GM23248 (cell line): ENCODE measurements around the gene CORO2B. TPM values are rescaled to one million over a fixed set of nuclear protein-coding genes. Genes with fewer than 3 reads are reported as not detected.

Source experiments
- DNase-seq: peaks from one replicate; pipeline ENCODE4 v3.0.0-alpha.2; 2015
- H2AFZ ChIP-seq: fragments of 200-600 bp; sonication (generic); 2 replicates; pipeline ENCODE4 v1.6.1; 2016; ENCODE audit warnings: antibody characterized with exemption
- H3F3A ChIP-seq: fragments of 200-600 bp; sonication (generic); 2 replicates; pipeline ENCODE4 v1.6.1; 2016; ENCODE audit warnings: mild to moderate bottlenecking, antibody characterized with exemption, mixed run types; ENCODE audit not compliant: insufficient read depth
- H3K27ac ChIP-seq: fragments of 200-600 bp; sonication (generic); 2 replicates; pipeline ENCODE4 v1.5.1; 2016; ENCODE audit warnings: mild to moderate bottlenecking
- H3K27me3 ChIP-seq: fragments of 200-600 bp; sonication (generic); replicated peaks from 2 replicates; pipeline ENCODE4 v1.6.1; 2016; ENCODE audit warnings: mild to moderate bottlenecking; ENCODE audit not compliant: insufficient read depth
- H3K36me3 ChIP-seq: fragments of 200-600 bp; sonication (generic); 2 replicates; pipeline ENCODE4 v1.6.1; 2016; ENCODE audit warnings: low read depth, mild to moderate bottlenecking
- H3K4me1 ChIP-seq: fragments of 200-600 bp; sonication (generic); 2 replicates; pipeline ENCODE4 v1.6.1; 2016; ENCODE audit warnings: mild to moderate bottlenecking; ENCODE audit not compliant: insufficient read depth
- H3K4me2 ChIP-seq: fragments of 200-600 bp; sonication (generic); one replicate; pipeline ENCODE4 v1.6.1; 2016; ENCODE audit warnings: mild to moderate bottlenecking; ENCODE audit not compliant: unreplicated experiment
- H3K4me3 ChIP-seq: fragments of 200-600 bp; sonication (generic); 2 replicates; pipeline ENCODE4 v1.5.1; 2016; ENCODE audit warnings: mild to moderate bottlenecking
- H3K79me2 ChIP-seq: fragments of 200-600 bp; sonication (generic); 2 replicates; pipeline ENCODE4 v1.6.1; 2016; ENCODE audit warnings: mild to moderate bottlenecking; ENCODE audit not compliant: insufficient read depth
- H3K9ac ChIP-seq: fragments of 200-600 bp; sonication (generic); 2 replicates; pipeline ENCODE4 v1.6.1; 2016; ENCODE audit warnings: mild to moderate bottlenecking
- H3K9me2 ChIP-seq: fragments of 200-600 bp; sonication (generic); 2 replicates; pipeline ENCODE4 v1.6.1; 2016; ENCODE audit warnings: mixed run types, mild to moderate bottlenecking, moderate library complexity; ENCODE audit not compliant: insufficient read depth
- H3K9me3 ChIP-seq: fragments of 200-600 bp; sonication (generic); one replicate; pipeline ENCODE4 v1.6.1; 2017; ENCODE audit warnings: low read depth
- H4K20me1 ChIP-seq: fragments of 200-600 bp; sonication (generic); 2 replicates; pipeline ENCODE4 v1.6.0; 2016; ENCODE audit not compliant: insufficient read depth
- EZH2 ChIP-seq: fragments of 200-600 bp; sonication (generic); IDR thresholded peaks from 2 replicates; pipeline ENCODE4 v1.6.1; 2018; ENCODE audit warnings: antibody characterized with exemption, mild to moderate bottlenecking; ENCODE audit not compliant: insufficient read depth, poor library complexity, severe bottlenecking
- EZH2phosphoT487 ChIP-seq: fragments of 200-600 bp; sonication (generic); IDR thresholded peaks from 2 replicates; pipeline ENCODE4 v1.6.1; 2018; ENCODE audit warnings: antibody characterized with exemption, moderate library complexity, mild to moderate bottlenecking, low read depth; ENCODE audit not compliant: insufficient read depth
- WGBS, 2 experiments: methylation state at CpG; one replicate each; pipeline ENCODE4 v1.1.6; 2015 to 2017; ENCODE audit warnings: low lambda C conversion rate in 2 of 2, low coverage in 1 of 2; ENCODE audit errors: missing lambda C conversion rate in 2 of 2; 5-methylcytosine and 5-hydroxymethylcytosine counted together
- in situ Hi-C: fragments of 300-500 bp; cut with MboI; formaldehyde crosslinking; loops from 2 replicates; pipeline ENCODE4 v1.15.0; 2020
- polyA plus RNA-seq: library from polyadenylated mRNA; unstranded; fragments of >200 nt; fragmentation: Nextera tagmentation; extraction: Ambion mirVana; gene quantifications from 2 replicates; pipeline ENCODE4 v1.2.1, GENCODE V29; 2016
- total RNA-seq: library from RNA; depleted of rRNA; stranded (reverse); fragments of >200 nt; shearing (Covaris generic); gene quantifications from 2 replicates; pipeline ENCODE4 v1.2.3, GENCODE V29; 2014

Gene CORO2B
- total and polyA plus RNA-seq, 2 experiments from 2014 or later, result 2.7 to 7.7 TPM

GRCh38 chr15:68663526-68663925 lies 84.7 kb downstream of the CORO2B start:
- Histone ChIP-seq H3F3A (no peaks in the 10 kb centered on the region; the same call in 1 of the 2 replicates), H3K4me1 (no peaks in the 10 kb centered on the region), H3K79me2 (no peaks in the 10 kb centered on the region), H3K27me3 (no peaks in the 10 kb centered on the region), H3K9me3 (no peaks in the 10 kb centered on the region), H3K4me3 (no peak overlapping the region), H2AFZ (no peak overlapping the region), H3K9me2 (no peaks in the 10 kb centered on the region), H3K36me3 (no peaks in the 10 kb centered on the region), H3K9ac (no peak overlapping the region), H3K4me2 (no peak overlapping the region), H4K20me1 (no peaks in the 10 kb centered on the region), H3K27ac (no peak overlapping the region)
- in situ Hi-C loops, result no loop called here
- no peak for DNase-seq
- 96 to 97% methylated on average over 1 of the region's 1 CpG for WGBS, 2 experiments
- TF ChIP-seq EZH2 (no peak), EZH2phosphoT487 (no peak)

- in situ Hi-C loops, result no loop called here
- H3K9me3 ChIP-seq, result no peaks in the 10 kb centered on the region
- no peaks in the 10 kb centered on the region for H3K27me3 ChIP-seq
- H4K20me1 ChIP-seq, result no peaks in the 10 kb centered on the region
- WGBS, 2 experiments, result 81 to 83% methylated on average over 6 of the region's 6 CpGs
- H3K9ac ChIP-seq, result no peak overlapping the region
- no peak overlapping the region for H3K4me3 ChIP-seq
- H3K79me2 ChIP-seq, result no peaks in the 10 kb centered on the region
- no peaks in the 10 kb centered on the region for H3F3A ChIP-seq
- H3K4me2 ChIP-seq, result no peak overlapping the region
- no peaks in the 10 kb centered on the region for H3K4me1 ChIP-seq
- H3K36me3 ChIP-seq, result no peaks in the 10 kb centered on the region
- no peak overlapping the region for H2AFZ ChIP-seq
- TF ChIP-seq EZH2 (no peak), EZH2phosphoT487 (no peak)
- no peak for DNase-seq
- H3K27ac ChIP-seq, result no peak overlapping the region
- H3K9me2 ChIP-seq, result no peaks in the 10 kb centered on the region
These were observed 87.5 kb downstream of the CORO2B start for GRCh38 chr15:68666120-68666811.

GRCh38 chr15:68666812-68667450 lies 88.1 kb downstream of the CORO2B start:
- Histone ChIP-seq H3K27me3 (no peaks in the 10 kb centered on the region), H2AFZ (no peak overlapping the region), H3K9me2 (no peaks in the 10 kb centered on the region), H4K20me1 (no peaks in the 10 kb centered on the region), H3K4me2 (no peak overlapping the region), H3K79me2 (no peaks in the 10 kb centered on the region), H3F3A (no peaks in the 10 kb centered on the region), H3K36me3 (no peaks in the 10 kb centered on the region), H3K4me3 (no peak overlapping the region), H3K4me1 (no peaks in the 10 kb centered on the region), H3K9ac (no peak overlapping the region), H3K27ac (no peak overlapping the region), H3K9me3 (no peaks in the 10 kb centered on the region)
- no peak for DNase-seq
- WGBS, 2 experiments, result 87 to 91% methylated on average over 12 of the region's 12 CpGs
- TF ChIP-seq EZH2, result no peak
- TF ChIP-seq EZH2phosphoT487, result no peak
- in situ Hi-C loops, result no loop called here

- Histone ChIP-seq H3K79me2 (no peaks in the 10 kb centered on the region), H3K27ac (no peak overlapping the region), H3K9ac (no peak overlapping the region), H3K9me2 (no peaks in the 10 kb centered on the region), H3K36me3 (no peaks in the 10 kb centered on the region), H3K9me3 (no peaks in the 10 kb centered on the region), H3K4me3 (no peak overlapping the region), H3K4me1 (no peaks in the 10 kb centered on the region), H2AFZ (no peak overlapping the region), H3K4me2 (no peak overlapping the region), H3F3A (no peaks in the 10 kb centered on the region), H3K27me3 (no peaks in the 10 kb centered on the region), H4K20me1 (no peaks in the 10 kb centered on the region)
- DNase-seq, result no peak
- TF ChIP-seq EZH2phosphoT487, result no peak
- no peak for TF ChIP-seq EZH2
- 85 to 88% methylated on average over 18 of the region's 18 CpGs for WGBS, 2 experiments
- in situ Hi-C loops, result no loop called here
These were observed 89.2 kb downstream of the CORO2B start for GRCh38 chr15:68667800-68668625.
